Measurements from ENCODE around the gene ASIC3.
"Not testable (repeated sequence)": the region's sequence is repeated elsewhere in the genome, so short reads cannot be mapped to it uniquely, and the experiment has no call there.

The ASIC3 gene

DNA sequence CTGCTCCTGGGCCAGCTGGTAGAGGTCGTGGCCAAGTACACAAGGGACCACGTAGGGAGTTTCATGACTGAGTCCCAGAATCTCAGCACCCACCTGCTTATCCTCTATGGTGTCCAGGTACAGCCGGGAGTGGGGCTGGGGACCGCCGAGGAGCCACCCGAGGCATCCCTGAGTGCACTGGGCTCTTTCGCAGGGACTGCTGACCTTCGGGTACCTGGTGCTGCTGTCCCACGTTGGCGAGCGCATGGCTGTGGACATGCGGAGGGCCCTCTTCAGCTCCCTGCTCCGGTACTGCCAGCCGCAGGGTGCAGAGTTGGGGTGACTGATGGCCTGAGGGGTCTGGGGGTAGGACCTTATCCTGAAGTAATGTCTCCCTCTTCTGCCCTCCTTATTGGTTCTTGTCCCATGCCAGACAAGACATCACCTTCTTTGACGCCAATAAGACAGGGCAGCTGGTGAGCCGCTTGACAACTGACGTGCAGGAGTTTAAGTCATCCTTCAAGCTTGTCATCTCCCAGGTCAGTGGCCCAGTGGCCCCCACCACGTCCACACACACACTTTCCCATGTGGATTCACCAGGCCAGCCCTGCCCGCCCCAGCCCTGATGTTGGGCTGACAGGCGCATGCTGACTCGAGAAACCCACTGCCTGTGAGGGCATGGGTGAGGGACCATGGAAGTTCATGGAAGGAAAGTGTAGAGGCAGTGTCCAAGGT lies 13.9 kb upstream of the ASIC3 start:
- no peak for DNase-seq

- DNase-seq = peak; percentile 59
Observed at GRCh38 chr7:151035026-151035717, 13.2 kb upstream of the ASIC3 start.

- no peak for DNase-seq
Observed at GRCh38 chr7:151035902-151036301, 12.4 kb upstream of the ASIC3 start.

- peak; percentile 93 for DNase-seq
Observed at GRCh38 chr7:151038951-151039849, 9.1 kb upstream of the ASIC3 start.

GRCh38 chr7:151039850-151040548 lies 8.3 kb upstream of the ASIC3 start:
- DNase-seq = peak; percentile 58

DNA sequence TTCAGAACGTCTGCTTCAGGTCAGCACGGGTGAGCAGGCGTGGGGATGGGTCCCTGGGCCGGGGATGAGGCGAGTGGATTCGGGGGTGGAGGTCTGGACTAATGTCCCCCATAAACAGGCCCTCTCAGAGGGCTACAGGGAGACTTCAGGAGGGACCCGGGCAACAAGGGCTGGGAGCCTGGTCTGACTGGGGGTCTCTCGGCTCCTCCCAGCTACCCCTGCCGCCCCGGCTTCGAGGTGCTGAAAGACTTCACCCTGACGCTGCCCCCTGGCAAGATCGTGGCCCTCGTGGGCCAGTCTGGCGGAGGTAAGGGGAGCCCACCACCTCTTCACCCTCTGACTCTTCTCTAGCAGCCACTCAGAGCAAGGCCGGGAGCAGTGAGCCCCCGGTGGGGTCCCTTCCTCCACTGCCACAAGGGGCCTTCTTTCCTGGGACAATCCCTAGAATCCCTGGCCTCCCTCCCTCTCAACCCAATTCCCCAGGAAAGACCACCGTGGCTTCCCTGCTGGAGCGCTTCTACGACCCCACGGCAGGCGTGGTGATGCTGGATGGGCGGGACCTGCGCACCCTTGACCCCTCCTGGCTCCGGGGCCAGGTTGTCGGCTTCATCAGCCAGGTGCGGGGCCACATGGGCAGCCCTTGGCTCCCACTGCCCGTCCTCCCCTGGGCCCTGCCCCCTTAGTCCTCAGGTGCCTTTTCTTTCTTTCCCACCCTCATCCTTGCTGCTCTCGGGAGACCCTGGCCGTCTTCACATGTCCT lies 7.5 kb upstream of the ASIC3 start:
- DNase-seq = no peak

- DNase-seq = not testable (repeated sequence)
Observed at GRCh38 chr7:151043449-151043848, 4.9 kb upstream of the ASIC3 start.

DNA sequence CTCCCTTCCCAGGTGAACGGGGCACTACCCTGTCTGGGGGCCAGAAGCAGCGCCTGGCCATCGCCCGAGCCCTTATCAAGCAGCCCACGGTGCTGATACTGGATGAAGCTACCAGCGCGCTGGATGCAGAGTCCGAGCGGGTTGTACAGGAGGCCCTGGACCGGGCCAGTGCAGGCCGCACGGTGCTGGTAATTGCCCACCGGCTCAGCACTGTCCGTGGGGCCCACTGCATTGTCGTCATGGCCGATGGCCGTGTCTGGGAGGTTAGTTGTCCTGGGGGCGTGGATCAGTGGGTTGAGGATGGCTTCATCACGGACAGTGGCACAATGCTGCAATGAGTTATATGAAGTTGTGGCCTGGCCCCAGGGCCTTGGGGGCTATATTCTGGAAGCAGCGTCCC lies 4.4 kb upstream of the ASIC3 start:
- no peak for DNase-seq

- no peak for DNase-seq
Observed at GRCh38 chr7:151045262-151045661, 3.1 kb upstream of the ASIC3 start.

DNA sequence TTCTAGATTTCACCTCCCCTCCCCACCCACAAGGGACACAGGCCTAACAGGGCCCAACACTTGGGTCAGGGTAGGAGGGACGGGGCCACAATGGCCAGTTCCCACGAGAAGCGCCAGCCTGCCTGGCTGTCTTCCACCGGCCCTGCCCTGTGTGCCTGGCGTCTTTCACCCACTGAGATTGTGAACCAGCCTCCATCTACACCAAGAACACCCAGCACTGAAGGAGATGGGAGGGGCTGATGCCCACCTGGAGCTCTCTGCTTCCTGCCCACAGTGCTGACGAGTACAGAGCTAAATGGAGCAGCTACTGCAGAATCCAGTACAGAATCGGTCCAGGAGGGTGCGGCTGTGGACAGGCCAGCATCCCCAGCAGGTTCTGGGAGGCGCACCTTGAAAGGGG lies 2.4 kb upstream of the ASIC3 start:
- DNase-seq = no peak

DNA sequence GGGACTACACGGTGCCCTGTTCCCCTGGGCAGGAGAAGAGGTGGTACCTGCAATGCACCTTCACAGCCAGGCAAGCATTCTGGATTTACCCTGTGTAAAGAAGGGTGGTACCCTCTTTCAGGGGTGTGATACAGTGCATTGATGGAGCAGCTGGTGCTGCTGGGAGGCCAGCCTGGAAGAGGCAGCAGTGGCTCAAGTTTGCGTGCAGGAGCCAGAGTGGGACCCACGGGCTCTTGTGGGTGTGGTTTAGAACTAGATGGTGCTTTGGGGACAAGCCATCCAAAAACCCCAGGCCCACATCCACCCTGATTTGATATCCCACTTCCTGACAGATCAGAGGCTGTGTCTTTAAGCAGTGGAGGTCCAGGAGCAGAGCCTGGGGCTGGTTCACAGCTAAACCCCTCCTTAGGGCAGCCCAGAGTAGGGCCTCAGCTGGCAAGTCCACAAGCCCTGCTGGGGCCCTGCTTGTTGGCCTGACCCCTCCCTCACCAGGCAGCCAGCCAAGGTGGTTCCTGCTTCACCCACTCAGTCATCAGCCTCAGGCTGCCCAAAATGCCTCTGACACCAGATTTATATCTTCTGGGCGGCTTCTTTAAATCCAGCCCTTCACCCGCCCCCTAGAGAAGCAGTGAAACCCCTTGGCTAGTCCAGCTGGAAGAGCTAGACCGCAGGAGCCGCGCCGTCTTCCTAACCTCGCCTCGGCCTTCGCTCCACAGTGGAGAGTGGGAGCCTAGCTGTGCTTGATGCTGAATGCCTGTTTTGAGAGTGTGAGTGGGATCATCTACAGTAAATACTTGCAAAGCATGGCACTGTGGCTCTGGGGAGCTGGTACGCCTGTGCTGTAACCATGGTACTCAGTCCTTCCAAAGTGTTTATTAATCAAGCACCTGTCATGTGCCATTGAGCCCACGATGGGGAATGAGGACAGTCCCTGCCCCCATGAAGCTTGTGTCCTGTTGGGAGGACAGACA lies 1.4 kb upstream of the ASIC3 start:
- DNase-seq = no peak

- DNase-seq = no peak
Observed at GRCh38 chr7:151048911-151049463, 656 bp downstream of the ASIC3 start.

DNA sequence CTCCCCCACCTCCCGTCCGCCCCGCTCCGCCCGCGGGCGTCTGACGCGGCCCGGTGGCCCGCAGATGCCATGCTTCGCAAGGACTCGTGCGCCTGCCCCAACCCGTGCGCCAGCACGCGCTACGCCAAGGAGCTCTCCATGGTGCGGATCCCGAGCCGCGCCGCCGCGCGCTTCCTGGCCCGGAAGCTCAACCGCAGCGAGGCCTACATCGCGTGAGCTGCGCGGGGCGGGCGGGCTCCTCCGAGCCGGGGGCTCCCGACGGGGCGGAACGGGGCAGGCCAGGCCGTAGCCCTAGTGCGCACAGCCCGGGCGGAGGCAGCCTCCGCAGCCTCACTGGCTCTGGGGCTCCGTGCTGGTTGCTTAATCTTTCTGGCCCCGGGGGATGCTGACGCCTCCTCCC lies 2.8 kb downstream of the ASIC3 start:
- peak; percentile 63 for DNase-seq

GRCh38 chr7:151053096-151053495 lies 4.8 kb downstream of the ASIC3 start:
- DNase-seq = no peak

- no peak for DNase-seq
Observed at GRCh38 chr7:151053751-151054150, 5.4 kb downstream of the ASIC3 start.

- DNase-seq = no peak
Observed at GRCh38 chr7:151056283-151056665, 7.9 kb downstream of the ASIC3 start.

GRCh38 chr7:151056666-151057505 lies 8.6 kb downstream of the ASIC3 start:
- DNase-seq = no peak

- DNase-seq = no peak
Observed at GRCh38 chr7:151057506-151057988, 9.2 kb downstream of the ASIC3 start, which contains the start of gene CDK5. Gene CDK5 (minus strand): TSS chr7:151057897. CDS start chr7:151057848, 49 bp downstream.
